CD8-positive, alpha-beta memory T cell (primary cell): ENCODE data around the gene SPPL2A. TPM values are rescaled to one million over a fixed set of nuclear protein-coding genes. Genes with fewer than 3 reads are reported as not detected.

Experiments used
- CTCF ChIA-PET: fragments of 350-600 bp; sonication (Branson Sonifier 250); formaldehyde crosslinking; loops from one replicate; lab custom pipeline; 2021; ENCODE audit warnings: antibody characterized with exemption; lab: Charles Lee
- POLR2A ChIA-PET: fragments of 350-600 bp; sonication (Branson Sonifier 250); formaldehyde crosslinking; loops from one replicate; lab custom pipeline; 2021; ENCODE audit warnings: antibody characterized with exemption; lab: Charles Lee
- DNase-seq, 5 donors: peaks; one replicate each; pipeline versions ENCODE4 v3.0.0 to v3.0.0-alpha.2; 2020 to 2022; ENCODE audit warnings: mixed read lengths in 1 of 5
- H3K27ac ChIP-seq: one replicate; pipeline ENCODE4 v1.7.0; 2013; ENCODE audit warnings: low read depth, mild to moderate bottlenecking, low read length, moderate library complexity
- H3K27me3 ChIP-seq: 2 replicates; pipeline ENCODE4 v1.7.0; 2013; ENCODE audit warnings: low read length, mild to moderate bottlenecking; ENCODE audit not compliant: insufficient read depth, poor library complexity, severe bottlenecking
- H3K36me3 ChIP-seq: 2 replicates; pipeline ENCODE4 v1.7.0; 2013; ENCODE audit warnings: mild to moderate bottlenecking, low read length, moderate library complexity; ENCODE audit not compliant: insufficient read depth
- H3K4me1 ChIP-seq: 2 replicates; pipeline ENCODE4 v1.7.0; 2013; ENCODE audit warnings: mild to moderate bottlenecking, low read length, moderate library complexity; ENCODE audit not compliant: insufficient read depth
- H3K4me3 ChIP-seq: 2 replicates; pipeline ENCODE4 v1.7.0; 2013; ENCODE audit warnings: mild to moderate bottlenecking, low read length
- H3K9me3 ChIP-seq: 2 replicates; pipeline ENCODE4 v1.7.0; 2013; ENCODE audit warnings: mild to moderate bottlenecking, low read length
- H3K27ac Mint-ChIP-seq, 8 donors: one replicate each; pipeline ENCODE4 v1.8.0; 2020 to 2021; ENCODE audit warnings: mixed read lengths in 8 of 8, mild to moderate bottlenecking in 6 of 8, inconsistent platforms in 3 of 8, moderate library complexity in 3 of 8
- H3K27me3 Mint-ChIP-seq, 2 donors: one replicate each; pipeline ENCODE4 v1.8.0; 2020 to 2021; ENCODE audit warnings: mixed read lengths in 2 of 2, mild to moderate bottlenecking in 1 of 2, moderate library complexity in 1 of 2
- H3K36me3 Mint-ChIP-seq, 3 donors: one replicate each; pipeline ENCODE4 v1.8.0; 2020 to 2021; ENCODE audit warnings: mixed read lengths in 3 of 3, inconsistent platforms in 1 of 3, mild to moderate bottlenecking in 1 of 3
- H3K4me1 Mint-ChIP-seq, 3 donors: one replicate each; pipeline ENCODE4 v1.8.0; 2020 to 2021; ENCODE audit warnings: mixed read lengths in 3 of 3, inconsistent platforms in 1 of 3, mild to moderate bottlenecking in 1 of 3
- H3K4me3 Mint-ChIP-seq, 7 donors: one replicate each; pipeline ENCODE4 v1.8.0; 2020 to 2021; ENCODE audit warnings: mixed read lengths in 7 of 7, mild to moderate bottlenecking in 6 of 7, moderate library complexity in 4 of 7, inconsistent platforms in 2 of 7
- H3K9me3 Mint-ChIP-seq, 5 donors: one replicate each; pipeline ENCODE4 v1.8.0; 2020 to 2022; ENCODE audit warnings: mixed read lengths in 5 of 5, mild to moderate bottlenecking in 3 of 5, moderate library complexity in 2 of 5, inconsistent platforms in 1 of 5
- polyA plus RNA-seq: library from polyadenylated mRNA; unstranded; fragments of 300-500 nt; fragmentation: Illumina TruSeq; gene quantifications from one replicate; pipeline ENCODE4 v1.2.3, GENCODE V29; 2021
- total RNA-seq, 2 experiments: library from RNA; stranded (reverse); gene quantifications; one replicate each; pipeline ENCODE4 v1.2.3, GENCODE V29; 2021

The SPPL2A gene
- total and polyA plus RNA-seq, 3 experiments from 2014 or later, result 68.6 to 105 (median 105) TPM

DNA sequence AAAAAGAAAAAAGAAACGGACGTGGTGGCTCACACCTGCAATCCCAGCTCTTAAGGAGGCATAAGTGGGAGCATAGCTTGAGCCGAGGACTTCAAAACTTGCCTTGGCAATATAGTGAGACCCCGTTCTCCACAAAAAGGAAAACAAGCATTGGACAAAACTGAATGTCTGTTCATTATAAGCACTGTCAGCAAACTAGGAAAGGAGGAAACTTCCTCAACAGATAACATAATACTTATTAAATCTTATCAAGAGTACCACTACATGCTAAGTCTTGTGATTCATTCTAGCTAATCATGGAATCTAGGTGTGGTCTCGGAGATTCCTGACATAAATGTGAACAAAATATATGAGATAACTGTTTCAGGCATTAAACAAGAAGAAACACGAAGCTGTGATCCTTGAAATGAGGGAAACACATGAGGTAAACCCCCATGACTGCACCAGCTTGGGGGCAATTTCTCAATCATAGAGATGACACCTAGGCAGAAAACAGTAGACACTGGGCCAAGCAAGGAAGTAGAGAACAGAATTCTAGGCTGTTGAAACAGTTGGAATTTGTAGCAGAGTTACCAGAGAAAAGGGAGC is 112.3 kb downstream of the SPPL2A start:
- Mint-ChIP-seq H3K4me3 (no peak overlapping the region), H3K27me3 (no peaks in the 10 kb centered on the region), H3K9me3 (no peaks in the 10 kb centered on the region), H3K4me1 (peaks cover 0 to 10% (median 5%) of the 10 kb centered on the region in 3 donors), H3K27ac (peak overlapping the region in 5 of 8 donors; percentile 2 to 75 (median 27)), H3K36me3 (peaks cover 3 to 77% (median 17%) of the 10 kb centered on the region in 3 donors)
- no peak for DNase-seq
- CTCF ChIA-PET, result interaction anchor here (1.3 to 1.6 kb wide), 2 partner anchors 223 to 232 kb away, joined by 3 read pairs; no protein-coding TSS in a partner anchor
- H3K4me1 ChIP-seq, result no peaks in the 10 kb centered on the region
- H3K27me3 ChIP-seq, result no peaks in the 10 kb centered on the region
- no peaks in the 10 kb centered on the region for H3K9me3 ChIP-seq
- POLR2A ChIA-PET, result no interaction called here
- H3K4me3 ChIP-seq, result no peak overlapping the region
- peaks cover 9% of the 10 kb centered on the region for H3K36me3 ChIP-seq
- no peak overlapping the region for H3K27ac ChIP-seq

GRCh38 chr15:50652671-50653070 is 112.8 kb downstream of the SPPL2A start:
- Mint-ChIP-seq H3K27me3 (no peaks in the 10 kb centered on the region), H3K9me3 (no peaks in the 10 kb centered on the region), H3K36me3 (peaks cover 3 to 77% (median 17%) of the 10 kb centered on the region in 3 donors), H3K4me1 (peaks cover 0 to 10% (median 5%) of the 10 kb centered on the region in 3 donors), H3K4me3 (no peak overlapping the region), H3K27ac (peak overlapping the region in 2 of 8 donors; percentile 50 to 85)
- H3K36me3 ChIP-seq, result peaks cover 9% of the 10 kb centered on the region
- no peaks in the 10 kb centered on the region for H3K4me1 ChIP-seq
- no peaks in the 10 kb centered on the region for H3K9me3 ChIP-seq
- no peak for DNase-seq
- ChIA-PET POLR2A (no interaction called here), CTCF (interaction anchor here (1.3 to 1.6 kb wide), 2 partner anchors 224 to 232 kb away, joined by 3 read pairs; no protein-coding TSS in a partner anchor)
- H3K27me3 ChIP-seq, result no peaks in the 10 kb centered on the region
- no peak overlapping the region for H3K27ac ChIP-seq
- no peak overlapping the region for H3K4me3 ChIP-seq

Other genes starting within 250 kb of the SPPL2A start
- gene USP50, start 219.0 kb downstream of the SPPL2A start, total RNA-seq, result under 1 TPM in 1 of 2 experiments, not detected in 1; 0.40 TPM
- not detected for gene USP50, start 219.0 kb downstream of the SPPL2A start, polyA plus RNA-seq
- 10 to 100 TPM; 46.7 to 46.9 TPM for gene TRPM7, start 78.9 kb downstream of the SPPL2A start, total RNA-seq
- 18.1 TPM for gene TRPM7, start 78.9 kb downstream of the SPPL2A start, polyA plus RNA-seq
- 10 to 100 TPM; 16.5 to 18.8 TPM for gene AP4E1, start 143.0 kb upstream of the SPPL2A start, total RNA-seq
- 5.8 TPM for gene AP4E1, start 143.0 kb upstream of the SPPL2A start, polyA plus RNA-seq